ENCODE data around the gene HPN. TPM values are rescaled to one million over a fixed set of nuclear protein-coding genes. Genes with fewer than 3 reads are reported as not detected.

HPN gene
- total RNA-seq, 6 experiments from 2014 or later = not detected

- Mint-ChIP-seq H3K27ac (no peak overlapping the region), H3K9me3 (peaks cover 4% of the 10 kb centered on the region; the same call in 1 of the 2 replicates), H3K36me3 (ENCODE audit: low read depth) (no peaks in the 10 kb centered on the region), H3K27me3 (ENCODE audit: insufficient read depth) (no peaks in the 10 kb centered on the region; the same call in none of the 2 replicates), H3K4me1 (ENCODE audit: low read depth) (peaks cover 25% of the 10 kb centered on the region), H3K4me3 (no peak overlapping the region)
- no peak for DNase-seq
- no peak for TF ChIP-seq CTCF (IDR thresholded peaks at IDR 0.05)
Observed at GRCh38 chr19:35085947-35086346, 44.4 kb downstream of the HPN start.

- Mint-ChIP-seq H3K9me3 (peaks cover 4% of the 10 kb centered on the region; the same call in 1 of the 2 replicates), H3K4me1 (ENCODE audit: low read depth) (peaks cover 25% of the 10 kb centered on the region), H3K27me3 (ENCODE audit: insufficient read depth) (no peaks in the 10 kb centered on the region; the same call in 1 of the 2 replicates), H3K4me3 (no peak overlapping the region), H3K36me3 (ENCODE audit: low read depth) (no peaks in the 10 kb centered on the region), H3K27ac (no peak overlapping the region)
- DNase-seq = no peak
- no peak for TF ChIP-seq CTCF (IDR thresholded peaks at IDR 0.05)
Observed at GRCh38 chr19:35086455-35086854, 44.9 kb downstream of the HPN start.

- DNase-seq = no peak
- Mint-ChIP-seq H3K9me3 (peaks cover 3% of the 10 kb centered on the region; the same call in 1 of the 2 replicates), H3K4me1 (ENCODE audit: low read depth) (peaks cover 25% of the 10 kb centered on the region), H3K36me3 (ENCODE audit: low read depth) (no peaks in the 10 kb centered on the region), H3K27me3 (ENCODE audit: insufficient read depth) (no peaks in the 10 kb centered on the region), H3K27ac (no peak overlapping the region), H3K4me3 (no peak overlapping the region)
- TF ChIP-seq CTCF (IDR thresholded peaks at IDR 0.05) = no peak
Observed at GRCh38 chr19:35087393-35087792, 45.9 kb downstream of the HPN start.

- no peak overlapping the region for H3K4me3 Mint-ChIP-seq
- peak; percentile 22; the same call in 1 of the 2 replicates for TF ChIP-seq CTCF (IDR thresholded peaks at IDR 0.05)
- H3K4me1 Mint-ChIP-seq (ENCODE audit: low read depth) = peaks cover 25% of the 10 kb centered on the region
- DNase-seq = peak; percentile 87
- H3K9me3 Mint-ChIP-seq = no peaks in the 10 kb centered on the region
- H3K27ac Mint-ChIP-seq = peak overlapping the region; percentile 67
- no peaks in the 10 kb centered on the region for H3K36me3 Mint-ChIP-seq (ENCODE audit: low read depth)
- no peaks in the 10 kb centered on the region for H3K27me3 Mint-ChIP-seq (ENCODE audit: insufficient read depth)
Observed at GRCh38 chr19:35088131-35088913, 46.8 kb downstream of the HPN start.

GRCh38 chr19:35089554-35089953, 48.0 kb downstream of the HPN start:
- DNase-seq = no peak
- Mint-ChIP-seq H3K27me3 (ENCODE audit: insufficient read depth) (peaks cover under 1% of the 10 kb centered on the region; the same call in 1 of the 2 replicates), H3K27ac (no peak overlapping the region), H3K9me3 (no peaks in the 10 kb centered on the region), H3K36me3 (ENCODE audit: low read depth) (no peaks in the 10 kb centered on the region), H3K4me3 (no peak overlapping the region), H3K4me1 (ENCODE audit: low read depth) (peaks cover 25% of the 10 kb centered on the region)
- TF ChIP-seq CTCF (IDR thresholded peaks at IDR 0.05) = no peak
